Endothelial cell of umbilical vein (primary cell): ENCODE data around the gene PHLPP1. TPM values are rescaled to one million over a fixed set of nuclear protein-coding genes. Genes with fewer than 3 reads are reported as not detected.

ENCODE experiments used
- BruUV-seq: library from RNA; stranded (reverse); fragments of 400-500 nt; replicated peaks from 2 replicates; lab custom pipeline; 2021; lab: Mats Ljungman, UMichigan
- CTCF ChIA-PET: fragments of 300-600, 350-600 bp; sonication (Branson Sonifier 250); formaldehyde crosslinking; loops from one replicate; lab custom pipeline; 2021; ENCODE audit warnings: antibody characterized with exemption, inconsistent platforms; lab: Charles Lee
- POLR2A ChIA-PET: fragments of 300-600, 350-600 bp; sonication (Branson Sonifier 250); formaldehyde crosslinking; loops from one replicate; lab custom pipeline; 2021; ENCODE audit warnings: antibody characterized with exemption, inconsistent platforms; lab: Charles Lee
- DNase-seq: peaks from one replicate; pipeline ENCODE4 v3.0.0-alpha.2; 2011; ENCODE audit warnings: low read depth, low spot score
- FAIRE-seq: peaks from 2 replicates; lab custom pipeline; 2011; peaks lifted over from hg19 to GRCh38; lab: Jason Lieb, UNC
- H2AFZ ChIP-seq: 2 replicates; pipeline ENCODE4 v1.6.0; 2012; ENCODE audit warnings: low read depth, low read length, control low read depth, inconsistent platforms
- H3K27ac ChIP-seq: 2 replicates; pipeline ENCODE4 v1.5.1; 2011; ENCODE audit warnings: low read depth, mild to moderate bottlenecking, control low read depth, low read length, moderate library complexity; ENCODE audit not compliant: insufficient read depth
- H3K27me3 ChIP-seq, 2 experiments: 2 replicates each; pipeline versions ENCODE4 v1.6.0 to v1.6.1; 2011; ENCODE audit warnings: low read length in 2 of 2, mixed read lengths in 1 of 2; ENCODE audit not compliant: control insufficient read depth in 2 of 2, insufficient read depth in 2 of 2
- H3K36me3 ChIP-seq, 2 experiments: 2 replicates in 1 of 2; 3 replicates in 1 of 2; pipeline ENCODE4 v1.5.1; 2011; ENCODE audit warnings: low read length in 2 of 2, mild to moderate bottlenecking in 1 of 2, moderate library complexity in 1 of 2; ENCODE audit not compliant: control insufficient read depth in 2 of 2, insufficient read depth in 2 of 2; ENCODE audit errors: extremely low read depth in 1 of 2
- H3K4me1 ChIP-seq: 3 replicates; pipeline ENCODE4 v1.5.1; 2011; ENCODE audit warnings: mild to moderate bottlenecking, low read length; ENCODE audit not compliant: control insufficient read depth, insufficient read depth; ENCODE audit errors: extremely low read depth
- H3K4me2 ChIP-seq: 2 replicates; pipeline ENCODE4 v1.6.1; 2011; ENCODE audit warnings: low read length, control low read depth, mixed read lengths; ENCODE audit not compliant: insufficient read depth
- H3K4me3 ChIP-seq, 3 experiments: fragments of 200-600 bp in 1 of 3; sonication (generic), shearing (Covaris generic) in 1 of 3; replicated peaks in 1 of 3; 2 replicates each; pipeline ENCODE4 v1.5.1; 2011 to 2016; ENCODE audit warnings: control low read depth in 3 of 3, low read length in 3 of 3, mild to moderate bottlenecking in 2 of 3, inconsistent platforms in 1 of 3, low read depth in 1 of 3, moderate library complexity in 1 of 3; ENCODE audit not compliant: insufficient read depth in 1 of 3
- H3K79me2 ChIP-seq: 2 replicates; pipeline ENCODE4 v1.6.0; 2012; ENCODE audit warnings: low read length, inconsistent platforms; ENCODE audit not compliant: control insufficient read depth, insufficient read depth
- H3K9ac ChIP-seq: replicated peaks from 2 replicates; pipeline ENCODE3; 2011; ENCODE audit warnings: low read length, control low read depth; ENCODE audit not compliant: insufficient read depth; ENCODE audit errors: extremely low read depth
- H3K9me1 ChIP-seq: replicated peaks from 3 replicates; pipeline ENCODE4 v1.6.0; 2011; ENCODE audit warnings: mild to moderate bottlenecking, low read length; ENCODE audit not compliant: control insufficient read depth, insufficient read depth; ENCODE audit errors: extremely low read depth
- H3K9me3 ChIP-seq: replicated peaks from 2 replicates; pipeline ENCODE4 v1.5.1; 2012; ENCODE audit warnings: low read length, inconsistent platforms; ENCODE audit not compliant: control insufficient read depth, insufficient read depth
- H4K20me1 ChIP-seq: replicated peaks from 2 replicates; pipeline ENCODE3; 2011; ENCODE audit warnings: mild to moderate bottlenecking, low read length; ENCODE audit not compliant: control insufficient read depth, insufficient read depth; ENCODE audit errors: extremely low read depth
- EZH2 ChIP-seq: IDR thresholded peaks from 2 replicates; pipeline ENCODE4 v1.6.1; 2012; ENCODE audit warnings: borderline replicate concordance, low read depth, mild to moderate bottlenecking, moderate library complexity, low read length, inconsistent platforms; ENCODE audit not compliant: severe bottlenecking
- FOS ChIP-seq: IDR thresholded peaks from 2 replicates; pipeline ENCODE4 v1.6.1; 2011; ENCODE audit warnings: mild to moderate bottlenecking, low read length, moderate library complexity, borderline replicate concordance; ENCODE audit not compliant: insufficient read depth
- GATA2 ChIP-seq: IDR thresholded peaks from 2 replicates; pipeline ENCODE4 v1.7.0; 2011; ENCODE audit warnings: low read depth, mild to moderate bottlenecking, moderate library complexity, mixed read lengths, low read length; ENCODE audit not compliant: insufficient read length, insufficient read depth
- JUN ChIP-seq: IDR thresholded peaks from 2 replicates; pipeline ENCODE4 v1.6.1; 2011; ENCODE audit warnings: borderline replicate concordance, low read depth; ENCODE audit not compliant: insufficient read length, insufficient read depth
- MYC ChIP-seq: IDR thresholded peaks from one replicate; pipeline ENCODE4 v1.6.1; 2011; ENCODE audit warnings: mild to moderate bottlenecking, low read depth, low read length
- POLR2A ChIP-seq: IDR thresholded peaks from 2 replicates; pipeline ENCODE4 v1.6.1; 2012; ENCODE audit warnings: low read depth, mild to moderate bottlenecking, control low read depth, low read length
- POLR2AphosphoS5 ChIP-seq: IDR thresholded peaks from 2 replicates; pipeline ENCODE4 v1.6.1; 2012; ENCODE audit warnings: low read depth, mild to moderate bottlenecking, control low read depth, low read length, moderate library complexity; ENCODE audit not compliant: insufficient read depth
- dilution Hi-C: fragments of 300-500 bp; cut with MboI; formaldehyde crosslinking; loops from one replicate; pipeline ENCODE4 v1.15.0; 2019; ENCODE audit warnings: low sequenced_read_pairs; ENCODE audit not compliant: extremely low pct_ligation_motif_present
- intact Hi-C: fragments of 100-400 bp; cut with micrococcal nuclease; formaldehyde crosslinking; loops from one replicate; pipeline ENCODE4 v1.10.0; 2022
- polyA plus RNA-seq, 4 experiments: library from polyadenylated mRNA; depleted of rRNA in 3 of 4; stranded (reverse) in 3 of 4; unstranded in 1 of 4; fragments of >200 nt; gene quantifications; 2 replicates each; pipeline versions ENCODE4 v1.2.1 to v1.2.3, GENCODE V29; 2011 to 2012; ENCODE audit warnings: missing spikeins in 1 of 4
- total RNA-seq: library from RNA; stranded (reverse); gene quantifications from 2 replicates; pipeline ENCODE4 v1.2.3, GENCODE V29; 2021
- TF ChIP-seq, protein P1 (sequence below), 2 donors: IDR thresholded peaks; 1 replicate in 1 of 2; 2 replicates in 1 of 2; pipeline ENCODE4 v1.5.1; 2011; ENCODE audit warnings: low read length in 2 of 2, mild to moderate bottlenecking in 2 of 2, moderate library complexity in 2 of 2, control low read depth in 1 of 2, inconsistent platforms in 1 of 2, low read depth in 1 of 2; ENCODE audit not compliant: insufficient read depth in 1 of 2; ENCODE audit errors: extremely low read depth in 1 of 2
- TF ChIP-seq, protein P2 (sequence below): IDR thresholded peaks from 2 replicates; pipeline ENCODE4 v1.6.1; 2011; ENCODE audit not compliant: insufficient read depth, insufficient read length

Gene PHLPP1
- total and polyA plus RNA-seq, 2 donors (not counting 3 experiments of a cell fraction or from before 2014, with no cell fraction given), result 4.0 to 10.8 TPM

DNA sequence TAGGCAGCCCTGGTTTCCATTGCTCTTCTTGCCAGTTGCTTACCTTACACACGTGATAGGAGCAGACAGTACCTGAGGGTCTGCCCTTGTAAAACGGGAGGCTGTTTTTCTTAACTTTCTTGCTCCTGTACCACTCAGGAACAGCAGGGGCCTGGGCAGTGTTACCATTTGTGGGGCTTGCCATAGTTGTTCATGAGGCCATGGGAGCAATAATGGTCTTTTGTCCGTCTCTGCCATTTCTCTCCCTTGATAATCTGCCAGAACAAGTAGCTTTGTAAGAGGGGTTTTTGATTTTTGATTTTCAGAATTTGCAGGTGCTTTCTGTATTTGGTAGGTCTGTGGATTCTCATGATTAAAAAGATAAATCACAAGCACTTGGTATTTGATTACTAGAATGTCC is 259.0 kb downstream of the PHLPP1 start:
- dilution Hi-C loops (no loop called here), intact Hi-C loops (no loop called here)
- Histone ChIP-seq H3K27me3 (no peaks in the 10 kb centered on the region), H2AFZ (no peak overlapping the region), H3K27ac (no peak overlapping the region), H3K79me2 (no peaks in the 10 kb centered on the region), H3K4me2 (no peak overlapping the region), H3K4me3 (no peak overlapping the region), H3K4me1 (peaks cover 6% of the 10 kb centered on the region), H3K9me3 (no peaks in the 10 kb centered on the region), H4K20me1 (no peaks in the 10 kb centered on the region), H3K36me3 (peaks cover 0 to 6% of the 10 kb centered on the region in 2 experiments), H3K9ac (no peak overlapping the region), H3K9me1 (no peaks in the 10 kb centered on the region)
- FAIRE-seq, result no peak
- TF ChIP-seq POLR2AphosphoS5 (no peak), POLR2A (no peak), EZH2 (no peak), MYC (no peak), JUN (no peak), GATA2 (no peak), FOS (no peak)
- TF ChIP-seq, protein P1, sequence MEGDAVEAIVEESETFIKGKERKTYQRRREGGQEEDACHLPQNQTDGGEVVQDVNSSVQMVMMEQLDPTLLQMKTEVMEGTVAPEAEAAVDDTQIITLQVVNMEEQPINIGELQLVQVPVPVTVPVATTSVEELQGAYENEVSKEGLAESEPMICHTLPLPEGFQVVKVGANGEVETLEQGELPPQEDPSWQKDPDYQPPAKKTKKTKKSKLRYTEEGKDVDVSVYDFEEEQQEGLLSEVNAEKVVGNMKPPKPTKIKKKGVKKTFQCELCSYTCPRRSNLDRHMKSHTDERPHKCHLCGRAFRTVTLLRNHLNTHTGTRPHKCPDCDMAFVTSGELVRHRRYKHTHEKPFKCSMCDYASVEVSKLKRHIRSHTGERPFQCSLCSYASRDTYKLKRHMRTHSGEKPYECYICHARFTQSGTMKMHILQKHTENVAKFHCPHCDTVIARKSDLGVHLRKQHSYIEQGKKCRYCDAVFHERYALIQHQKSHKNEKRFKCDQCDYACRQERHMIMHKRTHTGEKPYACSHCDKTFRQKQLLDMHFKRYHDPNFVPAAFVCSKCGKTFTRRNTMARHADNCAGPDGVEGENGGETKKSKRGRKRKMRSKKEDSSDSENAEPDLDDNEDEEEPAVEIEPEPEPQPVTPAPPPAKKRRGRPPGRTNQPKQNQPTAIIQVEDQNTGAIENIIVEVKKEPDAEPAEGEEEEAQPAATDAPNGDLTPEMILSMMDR (IDR thresholded peaks at IDR 0.05; ENCODE audit: extremely low read depth in 1 of 2, insufficient read depth in 1 of 2, low read depth in 1 of 2, low read length in 2 of 2), result no peak
- TF ChIP-seq, protein P2, sequence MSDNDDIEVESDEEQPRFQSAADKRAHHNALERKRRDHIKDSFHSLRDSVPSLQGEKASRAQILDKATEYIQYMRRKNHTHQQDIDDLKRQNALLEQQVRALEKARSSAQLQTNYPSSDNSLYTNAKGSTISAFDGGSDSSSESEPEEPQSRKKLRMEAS, result no peak
- ChIA-PET POLR2A (no interaction called here), CTCF (interaction anchor here (1.4 kb wide), 1 partner anchor 8 kb away, joined by 7 read pairs; no protein-coding TSS in a partner anchor)
- BruUV-seq, result no TSS peak
- no peak for DNase-seq
